GM19238 (cell line): ENCODE results near the gene MLLT3.

Source experiments
- DNase-seq: peaks from one replicate; pipeline ENCODE4 v3.0.0; 2011; ENCODE audit warnings: low spot score; ENCODE audit not compliant: insufficient read length

The MLLT3 gene

DNA sequence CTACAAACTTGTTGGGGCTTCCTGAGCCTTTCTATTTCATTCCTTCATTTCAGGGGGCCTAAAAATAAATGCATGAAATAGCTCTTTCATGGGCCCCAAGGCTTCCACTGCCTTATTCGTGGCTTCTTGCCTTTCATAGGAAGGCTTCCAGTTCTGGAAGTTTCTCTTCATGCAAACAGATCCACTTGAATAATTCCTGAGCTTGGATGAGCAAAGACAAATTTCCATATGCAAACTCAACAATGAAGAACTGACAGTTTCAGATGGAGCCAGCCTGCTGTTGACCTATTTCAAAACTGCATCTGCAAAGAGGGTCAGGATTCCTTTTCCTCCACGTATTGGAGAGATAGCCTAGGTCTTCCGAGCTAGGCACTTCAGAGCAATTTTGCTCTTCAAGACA, 142.1 kb downstream of the MLLT3 start:
- DNase-seq = no peak

GRCh38 chr9:20479419-20480155, 142.7 kb downstream of the MLLT3 start:
- DNase-seq = no peak

DNA sequence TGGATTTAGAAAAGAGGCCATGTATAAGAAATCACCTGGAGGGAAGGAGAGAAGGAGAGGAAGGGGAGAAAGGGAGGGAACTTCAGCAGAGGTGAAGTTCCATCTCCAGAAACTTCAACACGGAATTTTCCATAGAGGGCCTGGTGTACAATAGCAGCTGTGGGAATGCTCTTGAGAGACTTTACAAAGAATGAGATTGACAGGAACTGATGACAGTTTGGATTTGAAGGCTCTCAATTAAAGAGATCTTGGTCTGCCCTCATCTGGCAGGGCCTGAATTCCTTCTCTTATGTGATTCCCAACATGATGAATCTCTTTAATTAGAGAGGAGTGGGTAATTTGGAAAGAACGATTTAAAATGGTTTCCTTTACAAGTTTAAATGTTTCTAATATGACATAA, 143.5 kb downstream of the MLLT3 start:
- DNase-seq = no peak

DNA sequence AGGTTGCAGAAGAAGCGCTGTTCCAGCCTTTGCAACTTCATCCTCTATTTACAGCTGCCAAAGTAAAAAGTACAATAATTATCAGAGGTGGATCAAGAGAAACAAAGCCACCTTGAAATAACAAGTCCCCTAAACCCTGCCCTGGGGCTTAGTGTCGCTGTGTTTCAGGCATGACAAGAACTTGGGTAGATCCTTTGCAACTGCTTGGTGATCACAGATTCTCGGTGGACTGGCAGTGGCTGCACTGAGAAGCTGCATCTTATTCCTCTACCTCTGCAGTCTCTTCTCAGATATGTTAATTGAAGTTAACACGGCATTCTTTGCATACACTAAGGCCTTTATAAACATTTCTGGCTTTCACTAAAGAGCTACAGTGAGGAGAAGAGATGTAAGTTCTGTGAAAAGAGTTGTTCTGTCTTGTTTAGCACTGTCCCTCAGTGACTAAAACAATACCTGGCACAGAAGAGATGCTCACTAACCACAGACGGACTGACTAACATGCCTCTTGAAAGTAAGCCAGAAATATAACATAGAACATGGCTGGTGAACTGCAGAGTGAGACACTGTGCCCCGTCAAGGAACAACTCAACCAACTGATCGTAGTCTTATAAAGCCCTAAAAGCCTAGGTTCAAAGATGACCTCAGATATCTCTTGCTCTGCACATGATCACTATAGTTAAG, 144.2 kb downstream of the MLLT3 start:
- no peak for DNase-seq

DNA sequence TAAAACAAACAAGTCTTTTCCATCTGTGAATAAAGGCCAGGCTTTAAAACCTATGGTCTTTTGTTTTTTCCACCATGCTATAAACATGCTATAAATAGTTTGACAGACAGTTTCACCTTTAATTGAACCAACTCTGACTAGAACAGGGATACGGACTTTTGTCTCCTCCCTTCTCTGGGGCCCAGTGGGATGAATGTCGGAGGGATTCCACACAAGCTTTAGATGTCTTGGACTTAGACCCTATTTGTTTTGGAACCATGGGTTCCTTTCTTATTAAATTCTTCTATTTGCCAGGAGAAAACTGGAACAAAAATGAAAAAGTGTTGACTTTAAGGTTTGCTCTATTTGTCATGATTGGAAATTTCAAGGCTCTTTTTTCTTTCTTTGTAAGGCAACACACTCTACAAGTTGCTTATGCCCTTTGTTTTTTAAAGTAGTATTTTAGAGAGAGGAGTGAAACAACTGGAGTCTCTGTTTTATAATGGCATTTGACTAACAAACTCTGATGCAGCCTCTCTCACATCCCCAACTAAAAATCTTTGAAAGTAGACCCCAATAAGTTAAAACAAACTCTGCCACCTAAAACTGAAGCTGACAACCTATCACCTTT, 145.3 kb downstream of the MLLT3 start:
- no peak for DNase-seq

DNA sequence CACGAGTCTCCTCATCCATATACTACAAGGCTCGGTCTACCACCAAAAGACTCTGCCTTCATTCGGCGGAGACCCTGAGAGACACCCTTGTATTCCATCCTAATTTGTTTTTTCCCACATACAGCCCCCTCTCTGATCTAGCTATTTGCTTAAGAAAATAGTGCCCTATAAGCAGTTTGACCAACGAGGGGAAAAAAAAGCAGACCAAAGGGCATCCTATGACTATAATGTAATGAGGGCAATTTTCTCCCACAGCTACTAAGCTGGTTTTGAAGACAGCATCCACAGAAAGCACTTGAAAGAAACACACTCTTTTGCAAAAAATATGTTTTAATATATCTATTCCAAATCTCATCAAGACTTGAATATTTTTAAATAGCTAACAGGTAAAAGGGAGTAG, 147.8 kb downstream of the MLLT3 start:
- DNase-seq = no peak

DNA sequence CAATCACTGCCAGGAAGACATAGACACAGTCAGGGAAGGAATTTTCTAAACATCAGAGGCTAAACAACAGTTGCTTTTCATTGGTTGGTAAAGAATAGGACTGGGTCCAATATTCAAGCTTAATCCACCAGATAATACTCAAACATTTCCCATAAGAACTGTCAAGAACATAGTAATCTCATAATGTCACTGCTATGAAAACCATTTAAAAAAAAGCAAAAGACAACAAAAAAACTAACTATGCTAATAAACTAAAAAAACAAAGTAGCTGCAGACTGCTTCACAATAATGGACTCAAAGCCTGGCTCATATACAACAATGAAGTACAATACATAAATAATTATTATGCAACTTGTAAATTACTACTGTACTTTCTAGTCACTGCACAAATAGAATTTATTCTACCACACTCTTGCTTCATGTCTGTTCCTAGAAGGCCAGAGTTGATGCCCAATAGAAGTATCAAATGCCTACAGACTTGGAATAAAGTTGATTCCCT, 148.7 kb downstream of the MLLT3 start:
- no peak for DNase-seq

DNA sequence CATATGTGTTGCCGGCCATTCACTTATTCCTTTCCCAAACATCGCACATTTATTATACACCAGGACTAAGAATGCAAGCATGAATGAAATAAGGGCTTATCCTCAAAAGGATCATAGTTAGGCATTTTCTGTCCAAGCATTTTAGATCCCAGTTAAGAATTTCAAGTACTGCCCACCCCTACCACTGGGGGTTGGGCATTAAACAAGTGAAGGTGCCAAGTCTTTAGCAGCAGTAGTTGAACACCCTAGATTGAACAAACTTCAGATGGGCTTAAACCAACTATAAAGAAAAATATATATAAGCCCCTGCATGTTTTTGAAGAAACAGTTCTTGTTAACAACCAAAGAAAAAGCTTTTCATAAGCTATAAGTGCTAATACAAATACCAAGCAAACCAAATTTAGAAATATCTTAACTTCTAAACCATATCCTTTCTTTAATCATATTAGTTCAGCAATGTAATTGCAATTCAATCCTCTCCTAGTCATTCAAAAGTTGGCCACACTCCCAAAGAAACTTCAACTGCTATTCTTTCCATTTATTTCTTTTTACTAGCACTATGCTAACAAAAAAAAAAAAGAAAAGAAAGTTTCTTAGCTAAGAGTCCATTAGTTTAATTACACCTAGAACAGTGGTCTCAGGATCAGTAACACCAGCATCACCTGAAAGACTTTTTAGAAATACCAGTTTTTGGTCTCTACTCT, 149.8 kb downstream of the MLLT3 start:
- no peak for DNase-seq

DNA sequence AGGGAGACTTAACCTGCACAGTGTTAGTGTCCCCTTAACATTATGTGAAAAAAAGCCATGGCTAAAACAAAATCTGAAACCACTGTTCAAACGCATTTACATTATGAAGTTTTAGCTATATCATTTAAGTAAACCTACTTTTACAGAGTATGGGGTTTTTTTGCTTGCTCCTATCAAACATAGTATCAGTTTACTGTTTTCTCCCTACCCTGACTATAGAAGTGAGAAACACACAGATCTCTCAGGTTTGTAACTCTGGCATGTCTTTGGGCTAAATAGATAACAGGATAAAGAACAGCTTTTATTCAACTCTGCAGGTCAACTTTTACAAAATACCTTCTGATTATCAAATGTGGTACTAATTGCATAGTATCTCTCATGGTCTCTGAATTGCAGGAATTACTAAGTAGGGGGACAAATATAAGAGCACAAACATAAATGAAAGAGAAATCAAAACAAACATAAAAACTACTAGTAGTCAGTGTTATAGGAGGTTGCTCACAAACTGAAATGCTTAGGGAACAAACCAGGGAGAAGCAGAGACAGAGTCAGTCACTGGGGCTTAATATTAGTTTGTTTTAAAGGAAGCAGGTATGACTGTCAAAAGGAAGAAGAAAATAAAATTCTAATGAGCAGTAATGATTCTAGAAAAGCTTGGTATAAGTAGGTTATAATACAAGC, 155.8 kb downstream of the MLLT3 start:
- no peak for DNase-seq

DNA sequence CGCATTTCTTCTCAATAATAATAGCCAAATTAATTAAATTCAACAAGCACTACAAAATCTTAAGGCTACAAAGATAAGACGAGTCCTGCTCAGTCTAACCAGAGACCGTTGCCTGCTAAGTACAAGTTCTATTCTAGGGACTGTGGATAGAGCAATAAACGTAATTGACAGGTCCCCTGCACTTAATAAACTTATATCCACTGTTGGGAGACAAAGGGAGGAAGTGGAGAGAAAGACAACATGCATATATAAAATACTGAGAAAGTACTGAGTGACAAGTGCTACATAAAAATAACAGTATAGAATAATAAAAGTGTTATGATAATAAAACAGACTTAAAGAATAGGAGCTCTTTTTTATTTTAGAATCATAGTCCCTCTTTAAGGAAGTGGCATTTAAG, 158.1 kb downstream of the MLLT3 start:
- DNase-seq = no peak

GRCh38 chr9:20463823-20464222, 158.5 kb downstream of the MLLT3 start:
- DNase-seq = no peak

GRCh38 chr9:20462410-20462809, 159.9 kb downstream of the MLLT3 start:
- no peak for DNase-seq

DNA sequence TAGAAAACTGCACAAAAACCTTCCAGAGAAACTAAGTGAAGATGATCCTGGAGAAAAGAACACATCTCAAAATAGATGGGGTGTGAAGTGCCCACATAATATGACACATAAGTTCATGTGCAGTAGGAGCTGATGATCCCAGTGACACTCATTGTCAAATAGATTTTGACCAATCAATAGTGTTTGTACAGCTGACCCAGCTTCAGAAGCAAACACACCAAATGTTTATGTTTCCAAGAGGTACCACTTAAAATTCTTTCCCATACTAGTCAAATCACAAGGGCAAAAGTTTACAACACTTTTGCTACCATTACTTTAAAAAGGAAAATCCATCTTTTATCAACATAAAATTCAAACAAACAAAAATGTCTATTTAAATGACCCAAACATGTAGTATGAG, 175.0 kb downstream of the MLLT3 start:
- DNase-seq = no peak

DNA sequence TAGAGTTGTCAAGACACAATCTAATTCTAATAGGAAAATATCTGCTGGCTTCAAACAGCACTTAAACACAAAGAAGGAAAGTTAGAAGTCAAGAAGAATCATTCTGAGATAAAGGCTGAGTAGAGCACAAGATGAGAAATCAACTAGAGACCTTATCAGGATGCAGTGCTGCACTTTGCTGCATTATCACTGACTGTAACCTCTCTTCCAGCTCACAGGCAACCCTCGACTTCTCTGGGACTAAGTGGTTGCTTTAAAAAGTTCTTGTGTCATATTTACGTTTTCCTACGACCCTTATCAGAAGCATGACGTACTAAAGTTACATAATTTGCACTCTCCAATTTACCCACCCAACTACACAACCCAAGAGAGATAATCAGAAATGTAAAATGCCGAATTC, 176.1 kb downstream of the MLLT3 start:
- no peak for DNase-seq

DNA sequence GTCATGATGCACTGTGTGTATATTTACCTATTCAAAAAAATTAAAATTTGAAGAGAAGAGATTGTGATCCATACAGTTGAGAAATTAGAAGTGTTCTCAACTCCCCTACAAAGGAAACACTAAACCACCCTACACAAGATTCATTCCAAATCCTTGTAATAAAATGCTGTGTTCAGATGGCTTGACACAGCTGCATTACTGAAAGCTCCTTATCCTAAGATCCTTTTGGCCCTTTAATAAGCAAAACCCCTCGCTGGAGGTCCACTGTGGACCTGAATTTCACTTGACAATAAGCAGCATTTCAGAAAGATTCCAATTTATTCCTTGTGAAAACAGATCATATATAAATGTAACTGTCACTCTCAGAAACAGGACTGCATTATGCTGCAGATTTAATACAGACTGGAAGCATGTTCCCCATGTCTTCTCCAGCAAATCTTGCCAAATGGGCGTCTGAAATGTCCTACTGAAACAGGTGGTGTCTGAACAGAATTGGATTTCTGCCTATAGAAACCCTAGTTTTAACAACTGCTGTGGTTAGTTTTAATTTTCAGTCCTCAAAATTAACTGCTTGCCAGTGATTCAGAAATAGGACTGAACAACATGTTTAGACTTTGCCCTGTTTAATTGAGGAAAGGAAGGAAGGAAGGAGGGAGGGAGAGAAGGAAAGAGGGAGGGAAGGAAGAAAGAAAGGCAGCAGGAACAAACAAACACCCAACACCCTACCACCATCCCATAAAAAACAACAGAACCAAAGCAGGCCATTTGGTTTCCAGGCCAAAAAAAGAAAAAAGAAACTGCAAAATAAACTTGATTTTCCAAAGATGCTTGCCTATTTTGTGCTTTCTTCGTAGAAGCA, 179.6 kb downstream of the MLLT3 start:
- no peak for DNase-seq

DNA sequence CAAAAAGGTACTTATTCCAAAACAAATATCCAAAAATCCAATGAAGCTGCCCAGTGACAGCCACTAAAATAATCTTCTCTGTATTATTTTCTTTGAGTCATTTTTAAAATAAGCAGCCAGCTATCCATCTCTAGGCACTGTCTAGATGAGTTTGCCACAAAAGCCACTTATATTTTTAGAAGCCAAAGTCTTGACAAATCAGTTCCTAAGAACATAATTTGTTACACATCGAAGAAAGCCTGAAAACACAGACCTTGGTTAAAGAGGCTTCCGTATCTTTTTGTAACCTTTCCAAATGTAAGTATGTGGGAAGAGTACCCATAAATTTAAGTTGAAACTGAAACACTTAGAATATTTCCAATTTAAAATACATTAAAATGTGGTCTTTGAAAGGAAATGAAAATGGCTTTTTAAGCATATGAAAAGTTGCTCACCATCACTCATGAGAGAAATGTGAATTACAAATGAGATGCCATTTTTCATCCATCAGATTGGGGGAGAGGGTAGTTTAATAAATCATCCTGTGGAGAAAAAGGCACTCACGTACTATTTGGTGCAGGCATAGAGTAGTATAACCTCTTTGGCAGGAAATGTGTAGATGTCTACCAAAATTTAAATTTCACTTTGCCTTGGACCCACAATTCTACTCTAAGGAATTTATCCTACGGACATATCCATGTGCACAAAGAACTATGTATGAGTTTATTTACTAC, 180.4 kb downstream of the MLLT3 start:
- DNase-seq = no peak

DNA sequence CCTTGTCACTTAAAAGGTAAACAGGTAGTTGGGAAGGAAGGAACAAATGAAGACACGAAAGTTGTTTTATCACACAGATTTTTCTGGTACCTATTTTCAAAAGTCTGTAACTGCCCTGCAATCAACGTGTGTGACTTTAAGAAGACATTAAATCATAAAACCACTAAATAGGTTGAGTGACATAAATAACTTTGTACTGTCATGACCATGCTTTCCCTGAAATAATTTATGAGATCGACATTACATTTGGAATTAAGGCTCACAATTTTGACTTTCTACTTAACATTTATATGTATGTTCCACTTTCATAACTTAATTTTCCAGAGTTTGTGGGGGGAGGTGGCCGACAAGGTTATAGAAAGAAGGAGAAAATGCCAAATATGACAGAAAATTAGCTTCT, 181.1 kb downstream of the MLLT3 start:
- no peak for DNase-seq

- no peak for DNase-seq
These were observed 184.8 kb downstream of the MLLT3 start for GRCh38 chr9:20437476-20437875.

GRCh38 chr9:20436476-20437195, 185.7 kb downstream of the MLLT3 start:
- no peak for DNase-seq
